NB4 (cell line): Measurements from ENCODE around the gene MIS12.

Source experiments
- DNase-seq: peaks from one replicate; pipeline ENCODE4 v3.0.0; 2010; ENCODE audit warnings: low read depth
- H3K4me3 ChIP-seq: one replicate; pipeline ENCODE4 v1.5.1; 2011; ENCODE audit warnings: mild to moderate bottlenecking, low read depth, low read length, moderate library complexity
- MAX ChIP-seq: IDR thresholded peaks from 2 replicates; pipeline ENCODE4 v1.6.1; 2011; ENCODE audit warnings: low read depth, low read length
- MYC ChIP-seq: IDR thresholded peaks from 2 replicates; pipeline ENCODE4 v1.6.1; 2011; ENCODE audit warnings: low read depth, low read length
- POLR2A ChIP-seq: IDR thresholded peaks from 2 replicates; pipeline ENCODE4 v1.6.1; 2011; ENCODE audit warnings: mild to moderate bottlenecking; ENCODE audit not compliant: insufficient read length; ENCODE audit errors: extremely low read depth
- TF ChIP-seq, protein P1 (sequence below): IDR thresholded peaks from one replicate; pipeline ENCODE4 v1.5.1; 2012; ENCODE audit warnings: low read depth, low read length

Gene MIS12

DNA sequence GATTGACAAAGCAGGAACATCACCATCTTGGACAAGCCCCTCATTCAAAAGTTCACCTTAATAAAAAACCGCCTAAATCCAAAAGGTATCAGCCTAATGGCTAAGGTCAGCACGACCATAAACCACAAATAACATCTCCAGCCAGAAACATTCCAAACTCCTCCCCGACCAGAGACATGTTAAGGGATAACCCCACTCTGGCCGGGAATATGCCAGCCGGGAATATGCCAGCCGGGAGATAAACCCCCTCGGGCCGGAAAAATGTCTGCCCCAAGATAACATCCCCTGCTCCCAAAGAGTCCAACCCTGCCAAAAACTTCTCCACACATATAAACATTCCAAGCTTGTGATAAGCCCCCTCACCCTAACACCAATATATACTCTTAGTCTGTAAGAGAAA, 18.9 kb upstream of the MIS12 start:
- TF ChIP-seq POLR2A: no peak
- TF ChIP-seq MYC: no peak
- TF ChIP-seq MAX: no peak
- TF ChIP-seq, protein P1, sequence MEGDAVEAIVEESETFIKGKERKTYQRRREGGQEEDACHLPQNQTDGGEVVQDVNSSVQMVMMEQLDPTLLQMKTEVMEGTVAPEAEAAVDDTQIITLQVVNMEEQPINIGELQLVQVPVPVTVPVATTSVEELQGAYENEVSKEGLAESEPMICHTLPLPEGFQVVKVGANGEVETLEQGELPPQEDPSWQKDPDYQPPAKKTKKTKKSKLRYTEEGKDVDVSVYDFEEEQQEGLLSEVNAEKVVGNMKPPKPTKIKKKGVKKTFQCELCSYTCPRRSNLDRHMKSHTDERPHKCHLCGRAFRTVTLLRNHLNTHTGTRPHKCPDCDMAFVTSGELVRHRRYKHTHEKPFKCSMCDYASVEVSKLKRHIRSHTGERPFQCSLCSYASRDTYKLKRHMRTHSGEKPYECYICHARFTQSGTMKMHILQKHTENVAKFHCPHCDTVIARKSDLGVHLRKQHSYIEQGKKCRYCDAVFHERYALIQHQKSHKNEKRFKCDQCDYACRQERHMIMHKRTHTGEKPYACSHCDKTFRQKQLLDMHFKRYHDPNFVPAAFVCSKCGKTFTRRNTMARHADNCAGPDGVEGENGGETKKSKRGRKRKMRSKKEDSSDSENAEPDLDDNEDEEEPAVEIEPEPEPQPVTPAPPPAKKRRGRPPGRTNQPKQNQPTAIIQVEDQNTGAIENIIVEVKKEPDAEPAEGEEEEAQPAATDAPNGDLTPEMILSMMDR: no peak

DNA sequence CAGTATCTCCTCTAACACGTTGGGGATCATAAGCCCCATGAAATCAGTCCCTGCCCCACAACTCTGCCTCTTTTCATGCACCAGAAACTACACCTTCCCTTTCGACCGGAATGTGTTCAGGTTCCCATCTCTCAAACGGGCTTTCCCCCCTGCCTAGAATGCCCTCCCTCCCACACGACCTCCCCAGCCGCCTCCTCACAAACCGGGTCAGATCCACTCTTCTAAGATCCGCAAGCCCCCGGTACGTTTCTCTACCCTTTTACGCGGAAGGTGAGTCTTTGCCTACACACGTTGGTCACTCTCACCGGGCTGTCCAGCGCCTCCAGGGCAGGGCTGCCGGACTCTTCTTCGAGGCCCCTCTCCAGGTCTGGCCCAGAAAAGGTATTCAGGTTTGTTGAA, 18.3 kb upstream of the MIS12 start:
- peak; percentile 28 for DNase-seq
- TF ChIP-seq MYC: no peak
- TF ChIP-seq POLR2A: no peak
- TF ChIP-seq, protein P1: no peak
- no peak for TF ChIP-seq MAX
- peak overlapping the region; percentile 93 for H3K4me3 ChIP-seq

More for the DNA sequence above, 18.9 kb upstream of the MIS12 start:
- DNase-seq: no peak
- peak overlapping the region; percentile 93 for H3K4me3 ChIP-seq

DNA sequence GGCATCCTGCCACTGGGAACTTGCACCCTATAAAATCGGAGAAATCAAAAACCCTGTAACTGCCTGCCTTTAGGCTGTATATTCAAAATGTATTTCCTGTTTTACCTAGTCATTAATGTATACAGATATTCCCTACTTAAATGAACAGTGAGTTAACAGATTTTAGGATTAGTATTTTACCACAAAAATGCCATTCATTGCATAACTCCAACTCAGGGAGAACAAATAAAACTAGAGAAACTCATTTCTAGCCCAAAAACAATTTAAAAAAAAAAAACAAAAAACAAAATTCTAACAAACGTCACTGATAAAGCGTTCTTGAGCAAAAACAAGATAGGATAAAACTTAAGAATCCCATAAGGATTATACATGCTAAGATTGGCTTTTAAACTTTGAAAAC, 13.9 kb upstream of the MIS12 start:
- no peak for DNase-seq

DNA sequence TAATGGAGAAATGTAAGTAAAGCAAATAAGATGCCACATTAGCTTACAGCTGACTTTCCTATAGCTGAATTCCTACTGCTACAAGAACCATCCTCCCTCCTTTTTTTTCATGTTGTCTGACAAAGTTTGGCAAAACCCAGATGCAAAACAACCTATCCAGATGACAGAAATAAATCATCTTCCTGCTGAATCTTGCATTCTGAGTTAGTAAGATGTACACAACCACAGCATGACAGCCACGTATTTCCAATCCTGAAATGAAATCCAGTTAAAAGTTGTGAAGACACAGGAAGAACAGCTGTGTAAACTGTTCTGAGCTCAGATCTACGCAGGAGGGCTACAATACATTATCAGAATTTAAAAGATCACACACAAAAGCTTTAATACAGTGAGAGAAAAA, 12.5 kb upstream of the MIS12 start:
- no peak for DNase-seq
- no peak overlapping the region for H3K4me3 ChIP-seq

More for the DNA sequence above, 13.9 kb upstream of the MIS12 start:
- H3K4me3 ChIP-seq: no peak overlapping the region
- TF ChIP-seq POLR2A (no peak), MAX (no peak), MYC (no peak)
- TF ChIP-seq, protein P1: no peak

DNA sequence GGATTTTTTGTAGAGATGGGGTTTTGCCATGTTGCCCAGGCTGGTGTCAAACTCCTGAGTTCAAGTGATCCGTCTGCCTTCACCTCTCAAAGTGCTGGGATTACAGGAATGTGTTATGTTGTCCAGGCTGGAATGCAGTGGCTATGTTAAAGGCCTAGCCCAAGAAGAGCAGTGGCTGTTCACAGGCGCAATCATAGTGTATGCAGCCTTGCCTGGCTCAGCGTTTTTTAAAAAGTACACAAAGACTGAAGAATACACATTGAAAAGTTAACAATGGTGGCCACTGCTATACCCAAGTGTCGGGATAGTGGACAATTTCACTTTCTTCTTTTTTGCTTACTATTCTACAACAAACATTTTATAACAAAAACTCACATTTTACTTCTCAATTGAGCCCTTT, 7.4 kb upstream of the MIS12 start:
- H3K4me3 ChIP-seq: no peak overlapping the region
- TF ChIP-seq POLR2A: no peak
- no peak for TF ChIP-seq MYC
- TF ChIP-seq, protein P1: no peak
- no peak for DNase-seq

More for the DNA sequence above, 12.5 kb upstream of the MIS12 start:
- TF ChIP-seq MAX: no peak
- TF ChIP-seq, protein P1: no peak

- no peak overlapping the region for H3K4me3 ChIP-seq
- no peak for TF ChIP-seq POLR2A
- no peak for TF ChIP-seq MAX
- no peak for TF ChIP-seq MYC
- TF ChIP-seq, protein P1: no peak
- DNase-seq: no peak
Observed at GRCh38 chr17:5480962-5481361, 5.4 kb upstream of the MIS12 start.
